Prostate gland (tissue), 2 donors: ENCODE measurements around the gene MIER2.

Experiments
- CTCF ChIP-seq, 4 experiments: fragments of 200-600 bp in 2 of 4; fragments of 450-650 bp in 2 of 4; sonication (generic) in 2 of 4; IDR thresholded peaks; 1 replicate in 3 of 4; 2 replicates in 1 of 4; pipeline ENCODE4 v1.5.1; 2016 to 2019; ENCODE audit warnings: antibody characterized with exemption in 4 of 4, mild to moderate bottlenecking in 2 of 4, moderate library complexity in 2 of 4
- POLR2A ChIP-seq: fragments of 450-650 bp; IDR thresholded peaks from one replicate; pipeline ENCODE4 v1.6.1; 2016; ENCODE audit warnings: antibody characterized with exemption, mild to moderate bottlenecking
- POLR2AphosphoS5 ChIP-seq: sonication (generic); formaldehyde crosslinking; IDR thresholded peaks from one replicate; pipeline ENCODE4 v1.6.1; 2017; ENCODE audit warnings: antibody characterized with exemption

GRCh38 chr19:307111-307531 lies 37.5 kb downstream of the MIER2 start:
- TF ChIP-seq CTCF (IDR thresholded peaks at IDR 0.05) = no peak
- no peak for TF ChIP-seq POLR2A
- TF ChIP-seq POLR2AphosphoS5 = no peak
